GM23338 (cell line): Measurements from ENCODE around the gene EYA2.

ENCODE experiments used
- JUNB ChIP-seq: IDR thresholded peaks from one replicate; pipeline ENCODE4 v1.6.1; 2016; ENCODE audit warnings: antibody characterized with exemption; ENCODE audit not compliant: unreplicated experiment
- TF ChIP-seq, protein P1 (sequence below), 2 experiments: fragments of 200-600 bp in 1 of 2; sonication (generic) in 1 of 2; conservative IDR thresholded peaks; 2 replicates each; pipeline versions ENCODE4 v1.5.1 to v1.6.1; 2016 to 2017; ENCODE audit warnings: antibody characterized with exemption in 2 of 2, low read depth in 2 of 2, mild to moderate bottlenecking in 2 of 2, moderate library complexity in 1 of 2

DNA sequence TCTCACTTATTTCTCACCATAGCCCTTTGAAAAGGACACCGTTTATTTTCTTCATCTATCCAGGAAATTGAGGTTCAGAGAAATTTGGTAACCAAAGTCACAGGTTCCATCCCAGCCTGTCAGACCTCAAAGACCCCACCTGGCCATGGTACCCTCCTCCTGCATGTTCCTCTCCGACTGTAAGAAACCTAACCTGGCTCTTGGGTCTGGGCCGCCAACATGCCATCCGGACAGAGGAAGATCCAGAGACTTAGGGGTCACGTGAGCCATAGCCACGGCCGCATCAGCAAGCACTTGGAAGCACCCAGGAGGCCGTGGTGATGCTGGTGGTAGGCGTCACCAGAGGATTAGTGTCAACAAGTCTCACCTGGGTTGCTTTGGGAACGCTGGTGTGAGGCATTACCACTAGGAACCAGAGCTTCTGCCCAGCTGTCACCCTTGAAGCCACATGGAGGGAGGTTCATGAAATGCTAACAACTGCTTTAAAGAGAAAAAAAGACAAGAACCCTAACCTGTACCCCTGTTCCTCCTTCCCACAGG lies 177.1 kb downstream of the EYA2 start:
- TF ChIP-seq JUNB = no peak
- TF ChIP-seq, protein P1, sequence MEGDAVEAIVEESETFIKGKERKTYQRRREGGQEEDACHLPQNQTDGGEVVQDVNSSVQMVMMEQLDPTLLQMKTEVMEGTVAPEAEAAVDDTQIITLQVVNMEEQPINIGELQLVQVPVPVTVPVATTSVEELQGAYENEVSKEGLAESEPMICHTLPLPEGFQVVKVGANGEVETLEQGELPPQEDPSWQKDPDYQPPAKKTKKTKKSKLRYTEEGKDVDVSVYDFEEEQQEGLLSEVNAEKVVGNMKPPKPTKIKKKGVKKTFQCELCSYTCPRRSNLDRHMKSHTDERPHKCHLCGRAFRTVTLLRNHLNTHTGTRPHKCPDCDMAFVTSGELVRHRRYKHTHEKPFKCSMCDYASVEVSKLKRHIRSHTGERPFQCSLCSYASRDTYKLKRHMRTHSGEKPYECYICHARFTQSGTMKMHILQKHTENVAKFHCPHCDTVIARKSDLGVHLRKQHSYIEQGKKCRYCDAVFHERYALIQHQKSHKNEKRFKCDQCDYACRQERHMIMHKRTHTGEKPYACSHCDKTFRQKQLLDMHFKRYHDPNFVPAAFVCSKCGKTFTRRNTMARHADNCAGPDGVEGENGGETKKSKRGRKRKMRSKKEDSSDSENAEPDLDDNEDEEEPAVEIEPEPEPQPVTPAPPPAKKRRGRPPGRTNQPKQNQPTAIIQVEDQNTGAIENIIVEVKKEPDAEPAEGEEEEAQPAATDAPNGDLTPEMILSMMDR (conservative IDR thresholded peaks at IDR 0.05; ENCODE audit: low read depth in 2 of 2) = no peak
